Activated T-helper 2 cell treated with anti-CD3 and anti-CD28 coated beads, Interferon-gamma antibody, Interleukin-2, Interleukin-4, amounts not matched to agents 10 μg/mL and 5 μg/mL and 100 μg/mL, durations not matched to agents 14 hours and 24 hours and 36 hours (primary cell): ENCODE results near the gene ABLIM3. TPM values are rescaled to one million over a fixed set of nuclear protein-coding genes. Genes with fewer than 3 reads are reported as not detected.

ENCODE experiments used
- DNase-seq: peaks from one replicate; pipeline ENCODE4 v3.0.0; 2021; ENCODE audit warnings: low spot score
- H3K27ac Mint-ChIP-seq: one replicate; pipeline ENCODE4 v1.8.0; 2021; ENCODE audit warnings: mixed read lengths
- H3K27me3 Mint-ChIP-seq: one replicate; pipeline ENCODE4 v1.8.0; 2021; ENCODE audit warnings: low read depth, mixed read lengths
- H3K36me3 Mint-ChIP-seq: one replicate; pipeline ENCODE4 v1.8.0; 2021; ENCODE audit warnings: low read depth, mixed read lengths
- H3K4me1 Mint-ChIP-seq: one replicate; pipeline ENCODE4 v1.8.0; 2021; ENCODE audit warnings: low read depth, mixed read lengths
- H3K4me3 Mint-ChIP-seq: one replicate; pipeline ENCODE4 v1.8.0; 2021; ENCODE audit warnings: low read depth, mild to moderate bottlenecking, moderate library complexity, mixed read lengths
- H3K9me3 Mint-ChIP-seq: one replicate; pipeline ENCODE4 v1.8.0; 2021; ENCODE audit warnings: mixed read lengths
- intact Hi-C: fragments of 100-400 bp; cut with micrococcal nuclease; formaldehyde crosslinking; loops from one replicate; pipeline ENCODE4 v1.15.1; 2023
- total RNA-seq: library from RNA; stranded (reverse); gene quantifications from 2 replicates; pipeline ENCODE4 v1.2.3, GENCODE V29; 2022

Gene ABLIM3
- total RNA-seq, 1 donor from 2014 or later = not detected

GRCh38 chr5:149247726-149248125 is 106.4 kb downstream of the ABLIM3 start:
- Mint-ChIP-seq H3K4me1 (no peaks in the 10 kb centered on the region), H3K27ac (no peak overlapping the region), H3K4me3 (no peak overlapping the region), H3K27me3 (peaks cover 13% of the 10 kb centered on the region), H3K9me3 (no peaks in the 10 kb centered on the region), H3K36me3 (no peaks in the 10 kb centered on the region)
- DNase-seq = no peak
- intact Hi-C loops = no loop called here

GRCh38 chr5:149251546-149251945 is 110.3 kb downstream of the ABLIM3 start:
- Mint-ChIP-seq H3K4me3 (no peak overlapping the region), H3K4me1 (no peaks in the 10 kb centered on the region), H3K36me3 (no peaks in the 10 kb centered on the region), H3K9me3 (no peaks in the 10 kb centered on the region), H3K27ac (no peak overlapping the region), H3K27me3 (peaks cover 8% of the 10 kb centered on the region)
- DNase-seq = no peak
- intact Hi-C loops = no loop called here

DNA sequence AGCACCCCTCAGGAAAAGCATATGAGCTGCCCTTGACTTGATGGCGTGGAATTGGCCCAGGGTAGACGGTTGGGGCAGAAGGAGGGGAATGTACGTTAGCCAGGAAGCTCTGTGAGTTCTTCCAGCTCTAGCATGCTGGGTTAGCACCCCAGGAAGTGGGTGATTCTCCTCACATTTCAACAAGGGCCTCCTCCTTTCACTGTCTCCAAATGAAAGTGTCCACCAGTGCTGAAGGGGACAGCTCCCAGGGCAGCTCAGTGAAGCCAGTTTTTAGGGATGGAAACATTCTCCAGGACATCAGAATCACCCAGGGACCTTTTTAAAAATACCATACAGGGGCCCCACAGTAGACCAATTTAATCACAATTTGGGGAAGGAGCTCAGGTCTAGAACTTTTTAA is 113.2 kb downstream of the ABLIM3 start:
- Mint-ChIP-seq H3K9me3 (no peaks in the 10 kb centered on the region), H3K27me3 (peaks cover 7% of the 10 kb centered on the region), H3K36me3 (no peaks in the 10 kb centered on the region), H3K4me1 (no peaks in the 10 kb centered on the region), H3K4me3 (no peak overlapping the region), H3K27ac (no peak overlapping the region)
- intact Hi-C loops = no loop called here
- DNase-seq = no peak

GRCh38 chr5:149256451-149256850 is 115.2 kb downstream of the ABLIM3 start:
- intact Hi-C loops = no loop called here
- Mint-ChIP-seq H3K9me3 (no peaks in the 10 kb centered on the region), H3K4me1 (no peaks in the 10 kb centered on the region), H3K4me3 (no peak overlapping the region), H3K27me3 (peaks cover 7% of the 10 kb centered on the region), H3K27ac (no peak overlapping the region), H3K36me3 (no peaks in the 10 kb centered on the region)
- DNase-seq = no peak

- H3K27me3 Mint-ChIP-seq = peaks cover 12% of the 10 kb centered on the region
- H3K4me3 Mint-ChIP-seq = no peak overlapping the region
- intact Hi-C loops = no loop called here
- H3K36me3 Mint-ChIP-seq = no peaks in the 10 kb centered on the region
- DNase-seq = no peak
- no peaks in the 10 kb centered on the region for H3K9me3 Mint-ChIP-seq
- H3K4me1 Mint-ChIP-seq = no peaks in the 10 kb centered on the region
- H3K27ac Mint-ChIP-seq = no peak overlapping the region
Measured at GRCh38 chr5:149257131-149257530, 115.8 kb downstream of the ABLIM3 start.

DNA sequence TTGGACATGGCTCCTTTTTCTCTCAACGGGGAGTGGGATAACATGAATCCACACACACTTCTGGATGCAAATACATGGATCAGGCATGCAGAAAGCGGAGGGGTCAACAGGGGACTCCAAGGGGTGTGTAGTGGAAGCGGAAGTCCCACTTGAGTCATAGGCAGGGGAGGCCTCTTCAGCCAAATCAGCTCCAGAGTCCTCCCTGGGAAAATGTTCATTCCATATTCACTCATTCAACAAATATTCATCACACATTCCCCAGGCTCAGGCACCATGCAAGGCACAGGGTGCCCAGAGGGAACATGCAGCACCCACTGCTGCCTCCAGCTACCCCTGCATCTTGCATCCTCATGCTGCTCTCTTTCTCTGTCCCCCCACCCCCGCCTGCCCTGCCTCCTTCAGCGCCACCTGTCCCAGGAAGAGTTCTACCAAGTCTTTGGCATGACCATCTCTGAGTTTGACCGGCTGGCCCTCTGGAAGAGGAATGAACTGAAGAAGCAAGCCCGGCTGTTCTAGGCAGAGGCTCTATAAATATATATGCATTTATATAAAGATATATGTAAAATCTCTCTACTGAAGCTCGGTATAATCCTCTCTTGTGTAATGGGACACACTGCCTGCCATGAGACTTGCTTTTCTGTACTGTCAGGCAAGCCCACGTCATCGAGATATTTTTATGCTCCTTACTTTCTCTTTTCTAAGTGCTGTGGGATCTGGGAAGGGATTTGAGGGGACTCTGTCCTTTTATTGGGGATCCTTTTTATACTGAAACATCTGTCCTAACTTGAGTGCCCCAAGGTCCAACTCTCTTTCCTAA is 116.8 kb downstream of the ABLIM3 start:
- Mint-ChIP-seq H3K36me3 (no peaks in the 10 kb centered on the region), H3K27me3 (peaks cover 15% of the 10 kb centered on the region), H3K4me3 (no peak overlapping the region), H3K27ac (no peak overlapping the region), H3K9me3 (no peaks in the 10 kb centered on the region), H3K4me1 (no peaks in the 10 kb centered on the region)
- intact Hi-C loops = no loop called here
- DNase-seq = no peak

GRCh38 chr5:149260761-149261160 is 119.5 kb downstream of the ABLIM3 start:
- no peaks in the 10 kb centered on the region for H3K36me3 Mint-ChIP-seq
- no peak overlapping the region for H3K27ac Mint-ChIP-seq
- no peaks in the 10 kb centered on the region for H3K9me3 Mint-ChIP-seq
- no peaks in the 10 kb centered on the region for H3K4me1 Mint-ChIP-seq
- DNase-seq = no peak
- intact Hi-C loops = no loop called here
- H3K27me3 Mint-ChIP-seq = peaks cover 17% of the 10 kb centered on the region
- H3K4me3 Mint-ChIP-seq = no peak overlapping the region

DNA sequence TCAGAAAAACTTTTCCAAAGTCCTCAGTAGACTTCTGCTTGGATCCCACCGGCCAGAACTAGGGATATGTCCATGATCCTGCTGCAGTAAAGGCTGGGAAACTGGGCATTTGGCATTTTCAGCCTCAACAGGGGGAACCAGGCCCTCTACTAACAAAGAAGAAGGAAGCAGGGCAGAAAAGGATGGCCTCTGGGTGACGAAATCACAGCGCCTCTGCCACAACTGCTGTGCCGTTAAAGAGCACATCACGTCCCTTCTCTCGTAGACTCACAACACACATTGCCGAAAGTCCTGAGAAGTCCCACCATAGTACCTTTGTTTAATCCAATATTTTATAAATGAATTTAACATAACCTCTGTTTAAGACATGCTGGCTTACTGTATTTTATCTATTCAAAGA is 120.0 kb downstream of the ABLIM3 start:
- Mint-ChIP-seq H3K27ac (no peak overlapping the region), H3K27me3 (peaks cover 17% of the 10 kb centered on the region), H3K36me3 (no peaks in the 10 kb centered on the region), H3K9me3 (no peaks in the 10 kb centered on the region), H3K4me1 (no peaks in the 10 kb centered on the region), H3K4me3 (no peak overlapping the region)
- DNase-seq = no peak
- intact Hi-C loops = no loop called here

GRCh38 chr5:149262315-149262714 is 121.0 kb downstream of the ABLIM3 start:
- Mint-ChIP-seq H3K4me3 (no peak overlapping the region), H3K9me3 (no peaks in the 10 kb centered on the region), H3K27ac (no peak overlapping the region), H3K4me1 (no peaks in the 10 kb centered on the region), H3K27me3 (peaks cover 17% of the 10 kb centered on the region), H3K36me3 (no peaks in the 10 kb centered on the region)
- no peak for DNase-seq
- intact Hi-C loops = no loop called here

- intact Hi-C loops = loop anchor here (5.0 kb wide), 1 partner anchor 522 kb away; no protein-coding TSS in a partner anchor
- Mint-ChIP-seq H3K27me3 (peaks cover 26% of the 10 kb centered on the region), H3K27ac (no peak overlapping the region), H3K4me3 (no peak overlapping the region), H3K36me3 (no peaks in the 10 kb centered on the region), H3K9me3 (no peaks in the 10 kb centered on the region), H3K4me1 (no peaks in the 10 kb centered on the region)
- DNase-seq = no peak
Measured at GRCh38 chr5:149264439-149265067, 123.3 kb downstream of the ABLIM3 start.

- no peaks in the 10 kb centered on the region for H3K9me3 Mint-ChIP-seq
- H3K27me3 Mint-ChIP-seq = peaks cover 26% of the 10 kb centered on the region
- no peak for DNase-seq
- H3K36me3 Mint-ChIP-seq = no peaks in the 10 kb centered on the region
- no peaks in the 10 kb centered on the region for H3K4me1 Mint-ChIP-seq
- H3K27ac Mint-ChIP-seq = no peak overlapping the region
- no peak overlapping the region for H3K4me3 Mint-ChIP-seq
- intact Hi-C loops = loop anchor here (5.0 kb wide), 1 partner anchor 523 kb away; no protein-coding TSS in a partner anchor
Measured at GRCh38 chr5:149265068-149265465, 123.8 kb downstream of the ABLIM3 start.

GRCh38 chr5:149265597-149265996 is 124.3 kb downstream of the ABLIM3 start:
- Mint-ChIP-seq H3K27me3 (peaks cover 29% of the 10 kb centered on the region), H3K4me1 (no peaks in the 10 kb centered on the region), H3K27ac (no peak overlapping the region), H3K9me3 (no peaks in the 10 kb centered on the region), H3K4me3 (no peak overlapping the region), H3K36me3 (no peaks in the 10 kb centered on the region)
- DNase-seq = no peak
- intact Hi-C loops = loop anchor here (5.0 kb wide), 1 partner anchor 523 kb away; no protein-coding TSS in a partner anchor

DNA sequence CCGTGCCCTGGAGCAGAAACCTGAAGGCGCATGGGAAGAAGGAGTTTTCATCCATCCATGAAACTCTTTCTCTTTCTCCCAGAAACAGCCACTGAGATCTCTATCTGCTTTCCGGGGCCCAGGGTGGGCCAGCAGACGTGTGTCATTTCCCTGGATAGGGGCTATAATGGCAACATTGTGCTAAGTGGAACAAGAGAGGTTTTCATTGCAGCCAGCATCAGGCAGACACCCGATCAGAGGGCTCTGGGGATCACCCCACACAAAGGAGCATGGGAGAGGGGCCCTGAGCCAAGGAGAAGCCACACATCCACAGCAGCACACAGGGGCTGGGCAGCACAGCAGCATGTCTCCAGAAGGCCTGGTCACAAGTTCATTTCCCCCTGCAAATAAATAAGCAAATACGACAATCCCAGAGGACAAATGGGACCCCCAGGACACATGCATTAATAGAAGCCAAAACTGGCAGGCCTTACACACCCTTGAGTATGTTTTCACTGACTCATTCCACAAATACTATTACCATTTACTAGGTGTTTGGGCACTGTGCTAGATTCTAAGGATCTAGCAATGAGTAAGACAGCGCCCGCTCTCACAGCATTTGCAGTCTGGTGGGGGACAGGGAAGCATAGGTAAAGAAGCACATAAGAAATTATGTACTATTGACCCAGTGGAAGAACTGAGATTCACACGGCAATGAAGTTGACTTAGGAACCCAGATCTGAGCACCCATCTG is 126.1 kb downstream of the ABLIM3 start:
- no peak overlapping the region for H3K4me3 Mint-ChIP-seq
- H3K9me3 Mint-ChIP-seq = no peaks in the 10 kb centered on the region
- no peaks in the 10 kb centered on the region for H3K36me3 Mint-ChIP-seq
- intact Hi-C loops = loop anchor here (5.0 kb wide), 1 partner anchor 525 kb away; no protein-coding TSS in a partner anchor
- no peak overlapping the region for H3K27ac Mint-ChIP-seq
- peaks cover 36% of the 10 kb centered on the region for H3K27me3 Mint-ChIP-seq
- peaks cover 6% of the 10 kb centered on the region for H3K4me1 Mint-ChIP-seq
- no peak for DNase-seq
